Stimulated activated CD4-positive, alpha-beta T cell treated with anti-CD3 and anti-CD28 coated beads, Interleukin-12 subunit alpha, Interleukin-12 subunit beta, amount 100 ng/mL, for 4 hours (primary cell): ENCODE data around the gene B4GALT5.
"Not testable (repeated sequence)": the region's sequence is repeated elsewhere in the genome, so short reads cannot be mapped to it uniquely, and the experiment has no call there.

Source experiments
- DNase-seq: peaks from one replicate; pipeline ENCODE4 v3.0.0-alpha.2; 2020

B4GALT5 gene

DNA sequence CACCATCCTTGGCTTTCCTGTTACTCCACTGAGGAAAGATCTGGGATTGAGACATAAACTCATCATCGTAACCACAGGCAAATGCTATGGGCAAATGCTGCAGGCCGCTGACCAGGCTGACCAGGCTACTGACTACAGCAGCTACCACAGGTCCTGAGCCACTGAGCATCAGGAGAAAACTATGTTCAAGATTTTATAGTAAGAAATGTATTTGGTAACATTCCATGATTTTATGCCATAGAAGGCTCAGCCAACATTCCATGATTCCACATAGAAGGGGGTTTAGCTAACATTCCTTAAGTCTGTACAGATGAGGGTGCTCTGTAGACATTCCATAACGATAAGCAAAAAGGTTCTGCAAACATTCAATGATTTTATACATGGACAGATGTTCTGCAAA is 16.1 kb upstream of the B4GALT5 start:
- no peak for DNase-seq

DNA sequence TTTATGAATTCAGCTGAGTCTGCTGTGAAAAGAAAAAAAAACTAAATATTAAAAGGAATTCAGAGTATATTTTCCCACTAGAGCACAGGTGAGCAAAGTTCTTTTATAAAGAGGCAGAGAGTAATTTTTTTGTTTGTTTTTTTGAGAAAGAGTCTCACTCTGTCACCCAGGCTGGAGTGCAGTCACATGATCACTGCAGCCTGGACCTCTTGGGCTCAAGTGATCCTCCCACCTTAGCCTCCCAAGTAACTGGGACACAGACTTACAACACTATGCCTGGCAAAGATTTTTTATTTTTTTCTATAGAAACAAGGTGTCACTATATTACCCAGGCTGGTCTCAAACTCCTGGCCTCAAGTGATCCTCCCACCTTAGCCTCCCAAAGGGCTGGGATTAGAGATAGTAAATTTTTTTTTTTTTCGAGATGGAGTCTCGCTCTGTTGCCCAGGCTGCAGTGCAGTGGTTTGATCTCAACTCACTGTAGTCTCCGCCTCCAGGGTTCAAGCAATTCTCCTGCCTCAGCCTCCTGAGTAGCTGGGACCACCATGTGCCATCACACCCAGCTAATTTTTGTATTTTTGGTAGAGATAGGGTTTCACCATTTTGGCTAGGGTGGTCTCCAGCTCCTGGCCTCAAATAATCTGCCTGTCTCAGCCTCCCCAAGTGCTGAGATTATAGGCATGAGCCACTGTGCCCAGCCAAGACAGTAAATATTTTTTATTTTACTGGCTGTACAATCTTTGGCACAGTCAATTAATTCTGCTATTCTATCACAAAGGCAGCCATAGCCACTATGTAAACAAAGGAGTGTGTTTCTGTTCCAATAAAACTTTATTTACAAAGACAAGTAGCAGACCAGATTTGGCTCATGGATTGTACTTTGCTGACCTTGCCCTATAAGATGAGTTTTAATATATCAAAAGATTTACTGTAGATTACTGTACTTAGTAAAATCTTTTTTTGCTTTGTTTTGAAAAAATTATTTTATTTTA is 14.5 kb upstream of the B4GALT5 start:
- no peak for DNase-seq

DNA sequence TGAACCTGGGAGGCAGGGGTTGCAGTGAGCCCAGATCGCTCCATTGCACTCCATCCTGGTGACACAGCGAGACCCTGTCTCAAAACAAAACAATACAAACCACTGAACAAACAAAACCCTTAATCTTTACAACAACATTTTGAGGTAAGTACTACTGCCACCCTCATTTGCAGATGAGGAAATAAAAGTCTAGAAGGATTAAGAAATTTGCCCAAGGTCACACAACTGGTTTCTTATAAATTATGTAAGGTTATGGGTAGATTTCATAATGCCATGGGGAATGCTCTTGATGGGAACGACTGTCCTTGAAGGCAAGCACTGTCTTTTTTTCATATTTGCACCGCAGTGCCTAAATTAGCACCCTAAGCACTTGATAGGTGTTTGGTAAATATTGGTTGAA is 13.8 kb upstream of the B4GALT5 start:
- no peak for DNase-seq

DNA sequence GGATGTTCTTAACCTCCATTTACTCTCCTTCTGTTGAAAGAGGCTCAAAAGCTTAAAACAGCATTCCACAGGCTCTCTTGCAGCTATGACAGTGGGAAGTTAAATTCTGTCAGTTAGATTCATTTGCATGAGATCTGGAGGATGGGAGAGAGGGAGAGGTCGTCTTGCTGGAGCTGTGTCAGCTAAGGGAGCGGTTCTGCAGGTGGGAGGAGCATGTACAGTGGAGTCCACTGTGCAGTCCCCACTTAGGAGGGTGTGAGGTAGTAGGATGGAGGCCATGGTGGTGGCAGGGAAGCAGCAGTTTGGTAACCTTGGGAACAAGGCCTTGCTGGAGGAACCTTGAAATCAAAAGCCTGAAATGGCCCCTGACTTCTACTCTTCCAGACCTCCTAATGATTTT is 12.0 kb upstream of the B4GALT5 start:
- DNase-seq: no peak

DNA sequence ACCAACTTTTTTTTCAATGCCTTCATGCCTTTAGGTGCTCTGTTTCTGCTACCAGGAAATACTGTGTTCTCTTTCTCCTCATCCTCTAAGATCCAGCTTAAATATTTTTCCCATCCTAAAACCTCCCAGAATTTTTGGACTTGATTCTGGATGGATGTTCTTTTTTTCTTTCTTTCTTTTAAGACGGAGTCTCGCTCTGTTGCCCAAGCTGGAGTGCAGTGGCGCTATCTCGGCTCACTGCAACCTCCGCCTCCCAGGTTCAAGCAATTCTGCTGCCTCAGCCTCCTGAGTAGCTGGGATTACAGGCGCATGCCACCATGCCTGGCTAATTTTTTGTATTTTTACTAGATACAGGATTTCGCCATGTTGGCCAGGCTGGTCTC is 11.5 kb upstream of the B4GALT5 start:
- not testable (repeated sequence) for DNase-seq

DNA sequence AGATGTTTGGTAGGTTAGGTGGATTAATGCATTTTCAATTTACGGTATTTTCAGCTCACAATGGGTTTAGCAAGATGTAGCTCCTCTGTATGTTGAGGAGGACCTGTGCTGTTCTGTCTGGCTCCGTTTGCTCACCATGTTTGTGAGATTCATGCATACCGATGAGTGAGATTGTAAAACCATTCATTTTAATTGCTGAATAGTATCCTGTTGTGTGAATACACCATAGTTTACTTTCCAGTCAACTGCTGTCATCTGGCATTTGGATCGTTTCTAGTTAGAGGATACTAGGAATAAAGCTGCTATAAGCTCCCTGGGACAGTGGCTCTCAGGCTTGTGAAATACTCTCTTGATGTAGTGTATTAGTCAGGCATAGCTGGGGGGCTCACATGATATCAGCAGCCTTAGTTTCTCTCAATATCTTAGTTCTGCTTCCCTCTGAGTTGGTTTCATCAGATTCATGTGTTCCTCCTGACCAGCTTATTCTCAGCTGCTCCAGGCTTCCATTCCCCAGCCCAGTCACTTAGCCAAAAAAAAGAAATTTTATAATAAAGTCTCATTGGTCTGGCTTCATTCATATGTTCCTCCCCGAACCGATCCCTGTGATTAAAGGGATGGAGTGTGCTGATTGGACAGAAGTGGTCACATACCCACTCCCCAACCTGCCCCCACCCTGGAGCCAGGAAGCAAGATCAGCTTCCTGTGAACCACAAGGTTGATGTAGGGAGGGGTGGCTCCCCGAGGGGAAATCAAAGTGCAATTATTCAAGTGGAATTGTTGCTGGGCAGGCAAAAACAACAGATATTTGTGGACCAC is 10.9 kb upstream of the B4GALT5 start:
- DNase-seq: no peak

DNA sequence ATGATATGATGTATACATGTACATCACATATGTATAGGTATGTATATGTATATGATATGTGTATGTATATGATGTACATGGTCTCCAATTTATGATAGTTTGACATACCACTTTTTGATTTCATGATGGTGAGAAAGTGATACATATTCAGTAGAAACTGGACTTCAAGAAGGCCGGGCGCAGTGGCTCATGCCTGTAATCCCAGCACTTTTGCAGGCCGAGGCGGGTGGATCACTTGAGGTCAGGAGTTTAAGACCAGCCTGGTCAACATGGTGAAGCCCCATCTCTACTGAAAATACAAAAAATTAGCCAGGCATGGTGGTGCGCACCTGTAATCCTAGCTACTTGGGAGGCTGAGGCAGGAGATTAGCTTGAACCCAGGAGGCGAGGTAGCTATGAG is 10.1 kb upstream of the B4GALT5 start:
- not testable (repeated sequence) for DNase-seq

DNA sequence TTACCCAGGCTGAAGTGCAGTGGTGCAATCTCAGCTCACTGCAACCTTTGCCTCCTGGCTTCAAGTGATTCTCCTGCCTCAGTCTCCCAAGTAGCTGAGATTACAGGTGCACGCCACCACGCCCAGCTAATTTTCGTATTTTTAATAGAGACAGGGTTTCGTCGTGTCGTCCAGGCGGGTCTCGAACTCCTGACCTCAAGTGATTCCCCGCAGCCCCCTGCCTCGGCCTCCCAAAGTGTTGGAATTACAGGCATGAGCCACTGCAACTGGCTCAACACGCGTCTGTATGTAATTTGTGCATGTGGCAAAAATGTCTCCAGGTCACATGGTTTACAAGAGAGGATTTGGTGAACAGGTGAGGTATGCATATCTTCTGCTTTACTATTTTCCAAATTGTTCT is 7.6 kb upstream of the B4GALT5 start:
- DNase-seq: not testable (repeated sequence)

DNA sequence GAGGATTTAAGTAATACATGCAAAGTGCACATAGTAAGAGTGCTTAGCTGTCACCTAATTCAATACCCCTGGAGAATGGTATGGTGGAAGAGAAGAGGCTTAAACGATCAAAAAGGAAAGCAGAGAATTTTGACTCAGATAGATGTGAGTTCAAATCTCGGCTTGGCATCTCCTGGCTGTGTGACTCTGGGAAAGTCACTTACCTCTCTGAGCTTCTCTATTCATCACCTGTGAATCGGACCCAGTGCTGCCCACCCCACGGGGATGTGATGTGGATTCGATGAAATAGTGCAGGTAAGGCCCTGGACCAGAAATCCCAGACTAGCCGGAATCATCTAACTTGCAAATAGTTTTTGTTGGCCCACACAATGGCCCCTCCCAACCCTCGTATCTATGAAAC is 1.8 kb upstream of the B4GALT5 start:
- no peak for DNase-seq

DNA sequence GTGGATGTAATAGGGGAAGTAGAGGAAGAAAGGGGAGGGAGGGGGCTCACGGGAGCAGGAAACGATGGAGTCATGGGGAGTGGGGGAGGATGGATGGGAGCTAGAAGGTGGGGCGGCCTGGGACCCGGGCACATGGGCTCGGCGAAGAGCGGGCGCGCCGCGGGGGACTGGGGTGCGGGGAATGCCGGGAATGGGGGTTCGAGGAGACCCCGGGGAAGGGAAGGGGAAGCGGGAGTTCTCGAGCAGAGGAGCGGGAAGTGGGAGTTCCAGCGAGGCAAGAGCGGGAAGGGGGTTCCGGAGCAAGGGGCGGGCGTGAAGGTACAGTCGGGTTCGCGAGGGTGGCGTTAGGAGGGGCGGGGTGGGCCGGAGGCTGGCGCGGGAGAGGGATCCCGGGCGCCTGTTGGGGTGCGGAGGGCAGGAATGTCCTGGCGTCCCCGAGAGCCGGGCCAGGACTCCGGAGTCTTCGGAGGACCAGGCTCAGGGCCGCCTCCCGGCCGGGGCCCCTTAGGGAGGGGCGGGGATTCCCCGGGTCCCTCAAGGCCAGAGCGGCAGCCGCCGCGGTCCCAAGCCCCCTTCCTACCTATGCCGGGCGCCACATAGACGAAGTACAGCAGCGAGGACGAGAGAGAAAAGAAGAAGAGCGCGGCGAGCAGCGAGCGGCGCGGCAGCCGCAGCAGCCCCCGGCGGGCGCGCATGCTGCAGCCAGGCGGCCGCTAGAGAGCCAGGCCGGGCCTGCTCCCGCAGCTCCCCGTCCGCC is 504 bp downstream of the B4GALT5 start:
- peak; percentile 23 for DNase-seq

DNA sequence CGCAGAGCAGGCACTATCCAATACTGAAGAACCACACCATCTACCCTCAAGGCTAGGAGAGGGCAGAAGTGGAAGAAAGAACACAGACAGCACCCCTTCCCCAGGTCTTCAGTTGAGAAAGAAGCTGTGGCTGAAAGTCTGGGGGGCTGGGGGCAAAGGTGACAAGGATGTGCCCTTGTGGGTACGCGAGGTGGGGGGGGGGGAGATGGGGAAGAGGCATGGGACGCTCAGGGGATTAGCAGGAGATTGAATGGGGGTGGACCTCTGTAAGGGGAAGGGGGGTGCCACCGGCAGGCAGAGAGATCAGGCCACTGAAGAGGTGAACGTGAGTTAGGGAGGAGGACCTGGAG is 1.1 kb downstream of the B4GALT5 start:
- no peak for DNase-seq

DNA sequence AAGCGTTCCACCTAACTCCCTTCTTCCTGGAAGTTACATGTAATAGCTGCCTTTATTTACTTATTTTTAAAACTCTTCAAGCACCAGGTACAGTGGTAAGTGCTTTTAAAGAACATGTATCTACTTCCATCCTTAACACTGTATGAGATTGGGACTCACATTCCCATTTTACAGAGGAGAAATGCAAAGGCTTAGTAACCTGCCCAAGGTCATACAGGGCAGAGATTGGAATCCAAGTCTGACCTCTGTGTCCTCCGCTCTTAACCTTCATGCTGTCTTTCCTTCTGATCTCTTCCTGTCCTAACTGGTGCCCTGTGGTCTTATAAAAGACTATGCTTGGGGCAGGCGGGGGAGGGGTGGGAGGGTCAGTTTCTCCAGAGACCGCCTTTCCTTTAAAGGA is 1.6 kb downstream of the B4GALT5 start:
- no peak for DNase-seq

DNA sequence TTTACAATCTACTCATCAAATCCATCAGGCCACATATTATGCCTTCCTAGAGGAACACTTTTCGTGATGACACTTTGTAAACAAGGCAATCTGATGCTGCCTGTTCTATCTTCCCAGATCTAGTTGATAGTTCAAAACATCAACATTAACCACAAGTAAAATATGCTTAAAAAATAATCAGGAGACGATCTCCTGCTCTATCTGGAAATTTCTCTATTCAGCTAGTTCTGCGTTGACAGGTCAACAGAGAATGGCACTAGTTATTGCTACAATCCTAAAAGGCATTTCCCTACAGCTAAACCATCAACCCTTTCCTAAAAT is 2.1 kb downstream of the B4GALT5 start:
- no peak for DNase-seq

DNA sequence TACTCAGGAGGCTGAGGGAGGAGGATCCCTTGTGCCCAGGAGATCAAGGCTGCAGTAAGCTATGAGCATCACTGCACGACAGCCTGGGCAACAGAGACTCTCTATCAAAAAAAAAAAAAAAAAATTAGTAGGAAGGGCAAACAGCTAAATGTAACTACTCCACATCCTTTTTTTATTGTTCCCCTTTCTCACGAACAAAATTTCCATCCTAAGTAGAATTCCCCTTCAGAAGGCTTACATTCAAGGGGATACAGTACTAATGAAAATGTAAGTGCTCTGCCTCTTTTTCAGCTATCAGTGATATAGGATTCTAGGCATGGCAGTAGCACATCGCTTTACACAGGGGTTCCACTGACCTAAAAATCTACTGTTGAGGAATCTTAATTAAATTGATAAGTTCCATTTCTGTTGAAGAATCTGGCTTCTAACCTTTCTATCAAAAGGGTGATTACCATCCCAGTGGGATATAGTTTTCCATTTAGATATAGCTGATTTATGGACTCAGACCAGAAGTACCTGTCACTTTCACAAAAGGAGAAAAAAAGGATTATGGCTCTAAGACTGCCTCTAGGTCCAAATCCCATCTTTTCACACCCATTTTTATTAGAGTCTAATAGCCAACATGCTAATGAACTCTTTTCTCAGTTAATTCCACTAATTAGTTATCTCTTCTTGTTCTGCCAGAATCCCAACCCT is 2.6 kb downstream of the B4GALT5 start:
- DNase-seq: no peak

DNA sequence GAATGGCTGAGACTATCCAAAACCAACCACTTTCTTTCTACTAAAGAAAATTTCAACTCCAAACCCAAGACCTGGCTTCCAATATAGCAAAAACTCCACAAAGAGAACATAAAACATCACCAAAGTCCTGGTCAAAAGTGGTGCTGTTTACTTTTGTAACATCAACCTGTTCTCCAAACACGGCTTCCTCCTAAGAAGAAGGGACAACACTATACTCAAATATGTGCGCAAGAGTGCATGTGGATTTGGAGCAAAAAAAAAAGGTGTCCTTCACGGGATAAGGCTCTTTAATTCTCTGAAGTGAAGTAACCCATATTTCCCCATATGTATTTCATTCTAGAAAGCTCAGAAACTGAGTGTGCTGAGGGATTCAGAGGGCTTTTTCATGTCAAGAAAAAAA is 6.6 kb downstream of the B4GALT5 start:
- no peak for DNase-seq

DNA sequence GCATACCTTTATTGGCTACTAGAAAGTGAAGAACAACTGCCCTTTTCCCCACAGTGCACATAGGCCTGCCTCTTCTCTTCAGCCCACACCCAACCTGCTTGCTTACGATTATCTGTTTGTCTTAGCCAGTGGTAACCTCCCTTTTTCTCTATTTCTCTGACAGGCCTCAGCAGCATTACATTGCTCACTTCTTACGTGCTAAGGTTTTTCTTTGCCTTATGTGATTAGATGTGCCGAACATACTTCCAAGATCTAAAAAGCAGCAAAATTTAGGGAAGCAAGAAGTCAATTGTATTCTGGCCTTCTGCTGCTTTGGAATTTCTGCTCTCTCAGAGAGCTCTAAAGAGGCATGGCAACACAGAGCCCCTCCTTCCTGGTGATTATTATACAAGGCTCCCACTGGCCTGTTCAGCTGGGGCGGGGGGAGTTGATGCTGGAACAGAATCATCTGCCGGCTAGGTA is 7.0 kb downstream of the B4GALT5 start:
- no peak for DNase-seq

DNA sequence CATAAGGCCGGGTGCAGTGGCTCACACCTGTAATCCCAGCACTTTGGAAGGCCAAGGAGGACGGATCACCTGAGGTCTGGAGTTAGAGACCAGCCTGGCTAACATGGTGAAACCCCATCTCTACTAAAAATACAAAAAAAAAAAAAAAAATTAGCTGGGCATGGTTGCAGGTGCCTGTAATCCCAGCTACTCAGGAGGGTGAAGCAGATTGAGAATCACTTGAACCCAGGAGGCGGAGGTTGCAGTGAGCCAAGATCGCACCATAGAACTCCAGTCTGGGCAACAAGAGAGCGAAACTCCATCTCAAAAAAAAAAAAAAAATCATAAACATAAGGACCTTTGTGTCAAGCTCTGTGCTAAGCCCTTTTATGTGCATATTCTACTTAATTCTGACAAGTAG is 7.8 kb downstream of the B4GALT5 start:
- DNase-seq: not testable (repeated sequence)

DNA sequence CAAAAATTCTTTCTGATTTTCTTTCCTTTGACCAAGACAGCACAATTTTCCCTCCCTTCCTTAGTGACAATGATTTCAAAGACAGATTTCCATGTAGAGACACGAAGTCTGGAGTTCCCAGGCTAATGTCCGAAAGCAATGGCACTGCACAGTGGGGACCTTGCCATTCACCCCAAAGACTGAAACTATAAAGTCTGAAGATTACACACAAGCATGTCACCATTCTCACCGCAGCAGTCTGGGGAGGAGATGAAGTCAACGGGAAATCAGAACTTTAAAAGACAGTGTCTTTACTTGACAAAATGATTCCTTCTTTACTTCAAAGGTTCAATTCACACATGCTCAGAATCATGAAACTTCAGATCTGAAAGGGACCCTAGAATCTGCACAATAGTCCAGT is 8.3 kb downstream of the B4GALT5 start:
- no peak for DNase-seq

DNA sequence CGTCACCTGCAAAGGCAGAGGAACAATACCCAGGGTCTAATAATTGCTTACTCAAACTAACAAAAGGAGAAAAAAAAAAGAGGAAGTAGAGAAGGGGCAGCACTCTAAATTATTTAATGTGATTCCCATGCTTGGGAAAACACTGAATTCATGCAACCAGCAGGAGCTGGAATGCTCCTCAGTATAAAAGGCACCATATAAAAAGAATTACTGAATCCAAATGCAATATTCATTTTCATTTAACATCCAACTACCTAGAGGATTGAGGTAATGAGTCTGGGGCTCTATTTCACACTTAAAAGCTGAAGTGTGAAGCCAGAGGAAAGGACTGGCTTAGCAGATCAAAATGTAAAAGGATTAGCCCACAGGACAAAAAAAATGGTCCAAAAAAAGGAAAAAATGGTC is 8.7 kb downstream of the B4GALT5 start:
- no peak for DNase-seq

DNA sequence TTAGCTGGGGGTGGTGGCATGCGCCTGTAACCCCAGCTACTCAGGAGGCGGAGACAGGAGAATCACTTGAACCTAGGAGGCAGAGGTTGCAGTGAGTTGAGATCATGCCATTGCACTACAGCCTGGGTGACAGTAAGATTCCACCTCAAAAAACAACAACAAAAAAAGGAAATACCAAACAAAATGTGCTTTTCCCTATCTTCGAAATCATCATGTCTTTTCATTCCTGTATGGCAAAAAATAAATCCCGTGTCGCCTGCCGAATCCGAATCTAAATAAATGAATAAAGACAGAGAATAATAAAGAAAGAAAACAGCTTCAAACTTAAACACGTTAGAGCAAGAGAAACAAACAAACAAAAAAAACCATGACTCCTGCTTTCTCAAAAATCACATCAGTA is 11.8 kb downstream of the B4GALT5 start:
- DNase-seq: no peak

DNA sequence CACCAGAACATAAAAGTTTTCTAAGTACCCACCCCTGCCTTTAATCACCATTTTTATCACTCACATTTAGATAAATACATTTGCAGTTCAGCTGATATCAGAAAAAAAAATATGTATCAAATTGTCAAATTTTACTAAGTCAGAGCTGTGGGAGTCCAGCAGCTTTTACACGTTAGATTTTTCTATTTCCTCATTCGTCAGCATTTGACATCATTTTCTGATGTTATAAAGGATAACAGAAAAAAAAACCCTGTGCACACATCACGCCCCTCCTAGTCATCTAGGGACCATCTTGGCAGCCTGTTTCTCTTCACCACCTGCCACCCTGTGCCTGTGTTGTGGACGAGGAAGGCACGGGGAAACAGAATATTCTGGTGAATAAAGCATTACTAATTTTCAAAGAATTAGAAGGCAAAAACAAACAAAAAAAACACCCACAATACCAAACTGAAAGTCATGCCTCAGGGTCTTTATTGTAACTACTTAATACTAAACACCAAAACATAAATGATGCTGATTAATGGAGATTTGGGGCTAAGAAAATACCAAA is 12.4 kb downstream of the B4GALT5 start:
- no peak for DNase-seq

DNA sequence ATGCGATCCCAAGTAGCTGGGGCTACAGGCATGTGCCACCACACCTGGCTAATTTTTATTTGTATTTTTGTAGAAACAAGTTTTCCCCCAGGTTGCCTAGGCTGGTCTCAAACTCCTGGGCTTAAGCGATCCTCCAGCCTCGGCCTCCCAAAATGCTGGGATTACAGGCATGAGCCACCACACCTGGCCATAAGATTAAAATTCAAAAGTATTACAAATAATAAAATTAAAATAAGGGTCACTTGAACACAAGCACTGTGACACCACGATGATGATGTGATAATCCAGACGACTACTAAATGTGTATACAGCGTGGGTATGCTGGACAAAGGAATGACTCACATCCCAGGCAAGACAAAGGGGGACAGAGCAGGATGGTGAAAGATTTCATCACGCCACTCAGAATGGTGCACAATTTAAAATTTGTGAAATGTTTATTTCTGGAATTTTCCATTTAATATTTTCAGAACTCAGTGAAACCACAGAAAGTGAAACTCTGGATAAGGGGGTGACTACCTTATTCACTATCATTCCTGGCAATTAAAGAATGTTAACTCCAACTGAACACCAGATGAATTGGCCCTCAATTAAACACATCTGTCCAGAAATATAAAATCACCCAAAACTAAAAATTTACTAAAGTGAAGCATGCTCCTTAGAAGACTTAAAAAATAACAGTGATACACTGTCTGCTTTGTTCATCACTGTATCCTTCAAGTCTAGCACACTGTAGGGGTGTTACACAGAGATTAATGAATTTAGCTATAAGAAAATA is 13.1 kb downstream of the B4GALT5 start:
- no peak for DNase-seq
